Measurements from ENCODE around the gene GPRIN3.
"Not testable (repeated sequence)": the region's sequence is repeated elsewhere in the genome, so short reads cannot be mapped to it uniquely, and the experiment has no call there.

GPRIN3 gene

DNA sequence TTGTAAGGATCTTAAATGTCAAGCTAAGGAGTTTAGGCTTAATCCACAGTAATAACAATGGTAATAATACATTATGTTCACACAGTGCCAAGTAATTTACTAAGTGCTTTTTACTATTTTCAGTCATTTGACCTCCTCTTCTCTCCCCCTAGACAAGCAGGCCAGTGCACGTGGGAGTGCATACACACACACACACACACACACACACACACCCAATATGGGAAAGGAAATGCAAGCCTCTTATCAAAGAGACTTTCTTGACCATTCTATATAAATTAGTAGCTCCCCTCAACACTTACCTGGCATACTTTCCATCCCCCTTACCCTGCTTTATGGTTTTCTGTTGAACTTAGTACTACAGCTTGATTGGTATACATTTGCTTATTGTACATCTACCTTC, 3.8 kb upstream of the GPRIN3 start:
- DNase-seq = no peak

DNA sequence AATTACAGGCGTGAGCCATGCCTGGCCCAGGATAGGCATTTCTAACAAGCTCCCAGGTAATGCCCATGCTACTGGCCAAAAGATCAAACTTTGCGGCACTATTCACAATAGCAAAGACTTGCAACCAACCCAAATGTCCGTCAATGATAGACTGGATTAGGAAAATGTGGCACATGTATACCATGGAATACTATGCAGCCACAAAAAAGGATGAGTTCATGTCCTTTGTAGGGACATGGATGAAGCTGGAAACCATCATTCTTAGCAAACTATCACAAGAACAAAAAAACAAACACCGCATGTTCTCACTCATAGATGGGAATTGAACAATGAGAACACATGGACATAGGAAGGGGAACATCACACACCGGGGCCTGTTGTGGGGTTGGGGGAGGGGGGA, 1.6 kb upstream of the GPRIN3 start:
- DNase-seq = not testable (repeated sequence)

DNA sequence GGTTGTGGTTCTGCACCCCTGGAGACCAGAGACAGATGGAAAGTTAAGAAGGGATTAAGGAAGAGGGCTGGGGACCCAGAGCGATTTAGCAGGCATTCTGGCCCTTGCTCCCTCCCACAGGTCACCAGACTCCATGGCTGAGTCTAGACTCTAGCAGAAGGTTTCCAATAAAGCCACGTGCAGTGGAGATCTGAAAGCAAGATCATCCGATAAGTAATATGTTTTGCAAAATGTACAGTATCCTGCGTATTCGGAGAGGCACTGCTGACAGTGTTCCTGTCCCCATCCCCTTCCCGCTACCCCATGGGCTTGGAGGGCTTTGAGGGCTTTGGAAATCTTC, 531 bp upstream of the GPRIN3 start:
- DNase-seq = no peak

DNA sequence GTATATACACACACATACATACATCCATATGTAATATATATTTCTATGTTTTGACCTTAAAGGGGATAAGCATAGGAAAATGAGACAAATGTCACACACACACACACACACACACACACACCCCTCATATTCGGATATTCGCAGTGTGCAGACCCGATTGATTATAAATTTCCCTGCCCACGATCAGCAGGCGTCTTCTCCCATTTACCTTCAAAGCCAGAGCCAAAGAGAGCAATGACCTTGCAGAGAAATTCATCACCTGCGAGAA, 488 bp downstream of the GPRIN3 start:
- no peak for DNase-seq

DNA sequence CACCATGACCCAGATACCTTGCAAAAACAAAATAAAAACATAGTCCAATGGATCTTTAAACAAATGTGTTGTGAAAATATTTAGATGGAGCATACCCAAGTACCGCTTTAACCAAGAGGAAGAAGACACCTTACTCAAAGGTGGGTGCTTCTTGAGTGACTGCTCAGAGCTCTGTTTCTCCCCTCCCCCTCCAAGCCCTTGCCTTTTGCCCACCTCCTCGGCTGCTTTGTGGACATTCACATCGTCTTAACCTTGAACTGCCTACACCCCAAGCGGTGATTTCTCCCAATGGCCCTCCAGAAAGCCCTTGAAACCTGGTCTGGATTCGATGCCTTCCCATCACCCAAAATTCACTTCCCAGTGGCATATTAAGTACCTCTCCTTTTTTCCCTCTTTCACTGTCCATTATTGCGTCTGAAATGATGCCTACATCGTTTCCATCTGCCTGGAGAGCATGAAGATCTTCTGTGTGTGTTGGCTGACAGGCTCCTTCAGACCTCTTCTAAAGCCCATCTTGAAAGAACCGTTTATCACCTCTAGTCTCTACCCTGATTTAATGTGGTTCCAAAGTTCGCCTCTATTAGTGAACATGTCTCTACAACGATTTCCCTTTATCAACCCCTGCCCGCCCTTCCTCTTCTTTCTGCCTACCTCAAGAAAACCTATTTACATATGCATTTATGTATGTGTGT, 968 bp downstream of the GPRIN3 start:
- DNase-seq = no peak

DNA sequence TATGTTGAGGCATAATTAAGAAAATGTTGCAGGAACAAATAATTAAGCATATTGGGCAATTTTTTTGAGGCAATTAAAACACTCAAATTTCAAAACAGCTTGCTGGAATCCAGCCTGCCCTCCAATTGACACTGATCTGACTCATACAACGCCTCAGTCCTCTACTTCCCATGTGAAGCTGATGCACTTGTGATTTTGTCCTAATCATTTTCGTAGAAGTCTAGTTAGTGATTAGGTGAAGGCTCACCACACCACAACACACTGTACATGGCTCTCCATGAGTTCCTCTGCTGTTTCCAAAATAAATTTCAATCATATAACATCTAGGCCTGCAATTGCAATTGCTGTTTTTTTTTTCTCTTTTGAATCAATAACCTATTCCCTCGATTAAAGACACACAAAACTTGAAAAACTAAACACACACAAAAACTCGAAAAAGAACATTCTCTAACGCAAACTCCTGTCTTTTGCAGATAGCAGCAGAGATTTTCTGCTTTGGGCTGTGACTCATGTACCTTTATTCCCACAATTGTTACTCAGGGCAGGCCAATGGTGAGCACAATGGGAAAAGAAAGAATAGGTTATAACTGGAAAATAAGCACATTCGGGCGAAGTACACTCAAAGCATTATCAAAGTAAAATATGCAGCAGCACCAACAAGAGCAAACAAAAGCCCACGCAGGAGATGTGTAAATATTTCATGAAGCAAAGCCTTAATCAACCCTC, 1.7 kb downstream of the GPRIN3 start:
- DNase-seq = no peak

DNA sequence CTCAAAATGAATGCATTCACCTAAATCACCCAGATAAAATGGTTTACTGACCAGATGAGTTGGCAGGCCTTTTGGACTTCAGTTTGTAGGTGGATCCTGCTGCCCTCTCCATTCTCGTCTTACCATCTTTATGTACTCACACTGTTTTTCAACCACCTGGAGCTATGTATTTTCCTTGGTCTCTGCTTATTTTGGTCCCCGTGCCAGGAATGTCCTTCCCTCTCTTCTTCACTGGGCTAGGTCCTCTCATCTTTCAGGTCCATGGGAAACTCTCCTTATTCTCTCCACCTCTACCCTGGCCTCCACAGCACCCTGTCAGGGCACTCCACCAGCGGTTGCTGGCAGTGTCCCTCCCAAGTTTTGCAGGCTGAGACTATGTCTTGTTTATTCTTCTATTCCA, 2.6 kb downstream of the GPRIN3 start:
- DNase-seq = no peak

DNA sequence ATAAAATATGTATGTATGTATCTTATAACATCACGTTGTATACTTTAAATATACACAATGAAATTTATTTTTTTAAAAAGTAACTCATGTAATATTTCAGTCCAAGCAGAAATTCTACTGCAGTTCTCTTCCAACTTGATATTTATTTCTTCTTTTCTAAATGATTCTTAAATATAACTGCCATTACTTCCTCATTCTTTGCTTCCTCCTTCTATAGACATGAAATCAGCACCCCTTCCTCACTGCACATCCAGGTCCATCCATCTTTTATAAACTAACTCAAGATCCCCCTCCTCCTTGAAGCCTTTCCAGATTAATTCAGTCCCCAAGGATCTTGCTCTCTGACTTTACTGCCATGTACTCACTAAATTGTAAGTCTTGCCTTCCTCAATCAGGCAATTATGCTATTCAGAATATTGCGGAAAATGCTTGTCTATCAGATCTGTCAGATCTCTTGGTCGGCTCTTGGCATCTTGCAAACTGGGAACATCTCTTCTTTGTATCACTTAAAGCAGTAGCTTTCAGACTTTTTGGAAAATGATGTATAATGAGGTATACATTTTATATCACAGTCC, 3.7 kb downstream of the GPRIN3 start:
- DNase-seq = no peak

DNA sequence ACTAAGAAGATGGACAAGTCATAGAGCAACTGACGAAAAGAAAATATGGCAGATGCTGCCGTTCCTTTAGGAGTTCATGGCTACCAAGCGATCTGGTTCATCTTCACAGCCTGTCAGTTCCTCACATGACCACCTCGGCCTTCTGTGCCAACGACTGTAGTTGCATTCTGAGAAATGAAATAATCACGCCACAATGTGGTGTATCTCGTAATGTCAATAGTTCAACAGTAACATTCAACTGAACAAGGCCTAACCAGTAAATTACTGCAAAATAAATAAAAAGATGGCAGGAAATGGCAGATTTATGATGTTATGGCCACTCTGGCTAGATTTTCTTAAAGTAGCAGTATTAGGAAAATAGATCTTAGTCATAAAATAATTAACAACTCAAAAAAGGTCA, 4.4 kb downstream of the GPRIN3 start:
- peak; percentile 56 for DNase-seq

DNA sequence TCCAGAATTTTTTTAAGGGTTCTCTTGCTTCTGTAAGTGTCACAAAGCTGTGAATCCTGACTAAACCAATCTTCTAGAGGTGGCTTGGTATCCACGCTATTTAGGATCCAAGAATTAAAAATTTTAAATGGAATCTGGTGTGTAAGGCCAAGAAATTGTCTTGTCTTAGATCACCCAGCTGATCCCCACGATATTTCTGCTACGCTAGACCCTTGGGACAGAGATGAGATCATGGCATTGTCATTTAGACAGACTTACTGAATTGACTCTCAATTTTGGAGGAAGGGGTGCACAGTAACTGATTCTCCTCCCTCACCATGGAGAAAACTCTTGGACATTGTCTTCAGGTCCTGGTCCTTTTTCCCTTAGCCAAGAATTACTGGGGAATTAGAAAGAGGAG, 5.7 kb downstream of the GPRIN3 start:
- DNase-seq = no peak

DNA sequence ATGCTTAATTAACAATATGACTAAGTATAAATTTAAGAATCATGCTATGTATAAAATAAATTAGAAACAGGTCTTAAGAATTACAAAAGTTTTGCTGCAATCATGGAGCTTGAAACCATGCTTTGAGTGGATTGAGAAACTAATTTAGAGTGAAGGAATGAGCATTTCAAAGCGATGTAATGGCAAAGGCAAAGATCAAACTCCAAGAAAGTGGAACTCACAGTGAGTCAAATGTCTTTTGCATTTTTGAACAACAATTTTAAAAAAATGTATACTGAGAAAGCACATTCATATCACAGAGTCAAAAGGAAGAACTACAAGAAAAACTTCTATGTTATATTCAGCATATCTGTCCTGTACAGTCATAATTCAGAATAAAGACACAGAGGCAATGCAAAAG, 6.6 kb downstream of the GPRIN3 start:
- DNase-seq = no peak

DNA sequence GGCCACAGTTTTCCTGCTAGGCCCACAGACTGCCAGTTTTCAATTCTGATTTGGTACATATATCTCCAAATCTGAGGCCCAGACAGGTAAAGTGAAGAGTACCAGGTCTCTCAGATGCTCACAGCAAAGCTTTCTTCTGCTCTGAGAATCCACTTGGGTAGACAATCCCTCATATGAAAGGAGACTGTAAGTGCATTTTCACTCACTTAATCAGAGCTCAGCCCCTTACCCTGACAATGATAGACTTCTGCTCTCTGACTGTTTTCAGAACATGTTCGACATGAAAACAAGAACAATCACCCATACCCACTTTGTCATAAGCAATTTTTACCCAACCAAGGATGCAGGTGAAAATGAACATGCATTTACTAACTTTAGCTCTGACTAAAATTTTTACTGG, 7.1 kb downstream of the GPRIN3 start:
- DNase-seq = no peak

DNA sequence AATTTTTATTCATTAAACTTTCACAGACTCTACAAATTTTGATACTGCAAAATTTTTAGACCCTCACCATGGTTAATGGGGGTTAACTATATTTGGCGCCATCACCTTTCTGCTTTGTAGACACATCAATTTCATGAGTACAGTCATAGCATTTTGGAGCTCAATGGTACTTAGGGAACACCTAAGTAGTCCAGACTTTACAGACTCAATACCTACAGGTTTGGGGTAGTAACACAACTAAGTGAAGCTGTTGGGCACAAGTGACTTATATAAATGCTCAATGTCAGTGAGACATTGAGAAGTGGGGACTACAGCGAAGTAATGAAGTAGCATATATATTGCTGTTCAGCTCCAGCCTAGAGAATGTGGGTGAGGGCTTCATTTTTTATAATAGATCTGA, 7.5 kb downstream of the GPRIN3 start:
- no peak for DNase-seq

DNA sequence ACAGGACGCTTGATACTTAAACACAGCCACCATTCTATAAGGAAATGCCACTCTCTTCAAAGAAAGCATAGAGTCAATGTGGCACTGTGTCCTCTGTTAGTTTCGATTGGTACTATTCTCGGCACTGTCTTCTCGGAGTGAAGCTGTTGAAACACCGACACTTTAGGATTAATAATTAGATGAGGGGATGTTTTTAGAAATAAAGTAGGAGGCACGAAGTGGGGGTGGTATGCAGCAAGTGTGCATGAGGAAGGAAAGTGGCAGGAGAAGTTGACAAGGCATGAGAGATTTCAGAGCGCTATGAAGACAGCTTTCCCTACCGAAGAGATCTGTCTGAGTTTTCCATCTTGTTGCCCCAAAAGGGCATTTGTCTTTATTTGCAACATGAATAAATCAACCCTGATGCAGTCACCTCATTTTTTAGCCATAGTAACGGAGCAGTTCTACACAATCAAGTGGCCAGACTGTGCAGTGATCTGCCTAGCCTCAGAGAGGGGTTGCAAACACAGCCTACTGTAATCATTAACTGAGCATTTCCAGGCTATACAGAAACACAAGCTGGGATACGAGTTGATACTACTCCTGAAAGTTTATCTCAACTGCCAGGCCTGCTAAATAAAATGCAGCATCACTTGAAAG, 8.3 kb downstream of the GPRIN3 start:
- DNase-seq = no peak

DNA sequence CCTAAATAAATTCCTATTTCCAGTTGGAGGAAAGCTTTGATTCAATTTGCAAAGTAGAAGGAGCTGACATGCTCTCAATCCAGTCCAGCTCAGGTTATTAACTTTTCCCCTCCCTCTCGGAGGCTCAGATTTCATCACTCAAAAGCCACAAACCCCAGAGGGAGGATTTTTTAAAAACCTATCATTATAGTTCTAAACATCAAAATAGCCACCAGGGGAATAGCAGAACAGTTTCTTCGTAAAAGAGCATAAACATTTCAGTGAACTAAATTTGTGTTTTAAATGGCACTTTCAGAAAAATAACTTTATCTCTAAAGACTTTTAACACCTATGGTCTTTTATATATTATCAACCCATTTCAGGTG, 8.8 kb downstream of the GPRIN3 start:
- no peak for DNase-seq

DNA sequence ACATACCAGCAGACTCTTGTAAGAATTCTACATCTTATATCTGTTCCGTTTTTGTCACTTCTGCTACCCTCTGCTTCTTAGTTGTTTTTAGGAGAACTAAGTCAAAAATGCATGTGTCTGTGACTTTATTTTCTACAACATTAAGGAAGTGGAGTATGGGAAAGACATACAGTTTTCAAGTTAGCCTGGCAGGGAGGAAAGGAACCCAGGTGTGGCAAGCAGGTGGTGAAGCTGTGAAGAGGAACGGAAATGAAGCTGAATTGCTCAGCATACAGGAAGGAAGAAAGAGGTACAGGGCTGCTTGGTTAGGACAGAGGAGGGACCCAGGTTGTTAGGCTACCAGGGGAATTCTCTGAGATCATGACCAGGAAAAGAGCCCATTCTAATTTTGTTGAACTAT, 9.4 kb downstream of the GPRIN3 start:
- peak; percentile 50 for DNase-seq

DNA sequence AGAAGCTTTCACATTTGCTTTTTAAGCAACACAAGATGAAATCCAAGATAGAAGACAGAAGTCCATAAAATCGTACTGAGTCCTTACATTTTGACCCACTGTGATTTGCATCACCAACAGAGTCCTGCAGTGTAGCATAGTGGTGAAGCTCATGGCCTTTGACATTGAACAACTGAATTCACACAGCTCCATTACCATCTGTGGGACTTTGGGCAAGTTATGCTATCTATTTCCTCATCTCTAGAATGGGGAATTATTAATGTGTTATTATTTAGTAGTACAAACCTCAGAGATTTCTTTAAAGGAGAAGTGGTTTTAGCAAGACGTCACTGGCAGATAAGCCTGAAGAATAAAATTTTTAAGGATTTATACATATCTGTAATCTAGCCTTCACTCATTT, 10.7 kb downstream of the GPRIN3 start:
- DNase-seq = no peak

DNA sequence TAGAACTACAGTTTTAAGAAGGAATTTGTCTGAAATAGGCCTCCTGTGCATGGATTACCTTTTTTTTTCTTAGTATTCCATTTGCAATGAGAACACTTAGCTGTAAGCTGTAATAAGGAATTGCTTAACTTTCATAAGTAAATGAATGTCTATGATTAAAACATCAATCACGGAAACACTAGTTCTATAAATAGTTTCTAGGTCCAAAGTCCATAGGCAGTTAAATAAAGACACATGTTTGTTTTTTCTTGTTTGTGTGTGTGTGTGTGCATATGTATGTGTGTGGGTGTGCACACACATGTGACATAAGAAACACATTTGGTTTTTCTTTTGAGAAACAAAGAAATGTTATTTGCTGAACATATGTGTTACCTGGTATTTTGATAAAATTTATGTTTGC, 11.2 kb downstream of the GPRIN3 start:
- no peak for DNase-seq

DNA sequence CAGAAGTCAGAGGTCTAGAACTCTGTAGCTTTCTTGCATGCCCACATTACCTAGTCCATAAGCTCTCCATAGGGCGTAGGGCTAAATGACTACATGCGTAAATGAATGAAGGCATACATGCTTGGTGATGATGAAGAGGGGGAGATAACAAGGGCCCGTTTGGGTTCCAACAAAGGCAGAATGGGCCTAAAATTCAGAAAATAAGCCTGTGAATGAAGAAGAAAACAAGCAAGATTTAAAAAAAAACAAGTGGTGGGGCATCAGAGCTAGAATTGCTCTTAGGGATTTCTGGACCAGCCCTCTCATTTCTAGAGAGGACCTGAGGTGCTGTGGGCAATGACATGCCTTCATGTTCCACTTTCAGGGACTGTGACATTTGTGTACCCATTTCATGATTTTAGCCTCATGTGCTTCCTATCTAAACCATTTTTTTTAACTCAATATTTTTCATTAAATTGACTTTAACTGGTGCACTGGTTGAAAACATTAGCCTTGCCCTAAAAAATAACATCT, 12.1 kb downstream of the GPRIN3 start:
- DNase-seq = no peak

DNA sequence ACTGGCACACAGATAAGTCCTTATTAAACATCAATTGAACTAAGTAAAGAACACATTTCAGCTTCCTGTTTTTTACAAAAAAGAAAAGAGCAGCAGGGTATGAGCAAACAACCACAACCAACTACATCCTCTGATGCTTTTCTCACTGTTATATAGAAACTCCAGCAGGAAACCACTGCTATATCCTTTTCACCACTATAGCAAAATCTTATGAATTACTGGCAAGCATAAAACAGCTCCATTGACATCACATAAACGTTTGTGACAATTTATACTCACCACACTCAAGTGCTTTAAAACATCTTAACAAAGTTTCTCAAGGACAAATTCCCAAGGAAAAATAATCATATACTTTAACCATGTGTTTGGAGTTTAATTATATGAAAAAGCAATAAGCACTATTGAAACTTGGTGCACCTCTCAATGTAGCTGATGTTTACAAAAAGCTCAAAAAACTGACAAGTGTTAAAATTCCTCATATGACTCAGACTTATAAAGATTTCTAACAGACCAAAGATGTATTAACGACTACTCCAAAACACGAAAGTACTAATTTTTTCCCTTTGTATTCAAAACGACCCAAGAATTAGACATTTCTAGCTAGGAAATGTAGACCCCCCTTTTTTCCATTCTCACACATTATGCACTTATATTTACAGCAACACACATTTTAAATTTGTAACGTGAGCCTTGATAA, 12.9 kb downstream of the GPRIN3 start:
- no peak for DNase-seq

DNA sequence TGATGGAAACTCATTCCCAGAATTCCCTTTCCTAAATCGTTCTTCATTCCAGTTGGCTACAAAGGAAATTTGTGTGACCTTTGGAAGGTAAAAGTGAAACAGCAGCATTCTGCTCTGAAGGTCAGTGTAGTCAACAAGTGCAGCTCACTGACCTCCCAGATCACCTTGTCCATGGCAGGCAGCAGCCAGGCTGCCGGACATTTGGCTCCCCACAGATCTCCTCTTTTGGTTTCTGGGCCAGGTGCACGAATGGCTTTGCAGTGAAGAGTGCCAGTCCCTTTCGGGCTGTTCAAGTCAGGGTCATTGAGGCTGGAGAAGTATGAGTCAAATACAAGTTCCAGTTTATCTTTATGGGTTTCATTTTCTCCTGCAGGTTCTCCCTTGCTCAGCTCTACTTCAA, 14.3 kb downstream of the GPRIN3 start:
- no peak for DNase-seq

DNA sequence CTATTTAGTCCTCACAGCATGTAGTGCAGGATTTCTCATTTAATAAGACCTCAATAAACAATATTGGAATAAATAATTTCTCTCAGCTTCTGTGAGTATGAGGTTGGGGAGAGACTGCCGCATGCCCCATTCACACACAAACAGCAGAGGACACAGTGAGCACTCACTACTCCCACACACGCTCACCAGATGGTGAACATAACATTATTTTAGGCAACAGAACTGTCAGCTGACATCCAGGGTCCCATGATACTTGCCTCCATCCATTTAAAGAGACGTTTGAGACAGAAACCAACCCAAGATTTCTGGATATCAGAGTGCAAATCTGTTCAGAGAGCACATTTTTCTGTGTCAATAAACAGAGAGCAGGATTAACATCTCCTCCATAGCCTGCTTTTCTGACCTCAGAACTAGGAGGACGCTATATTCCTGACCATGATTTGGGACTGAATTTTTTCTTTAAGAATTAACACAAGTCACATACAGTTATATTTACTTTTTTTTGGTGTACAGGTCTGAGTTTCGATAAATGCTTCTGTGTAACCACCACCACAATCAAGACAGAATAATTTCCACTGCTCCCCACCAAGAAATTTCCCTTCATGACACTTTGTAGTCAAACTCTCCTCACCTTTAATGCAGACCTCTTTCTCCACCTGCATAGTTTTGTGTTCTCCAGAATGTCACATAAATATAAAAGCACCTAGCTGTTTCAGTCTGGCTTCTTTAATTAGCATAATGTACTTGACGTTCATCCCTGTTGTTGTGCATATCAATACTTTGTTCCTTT, 16.7 kb downstream of the GPRIN3 start:
- DNase-seq = no peak

DNA sequence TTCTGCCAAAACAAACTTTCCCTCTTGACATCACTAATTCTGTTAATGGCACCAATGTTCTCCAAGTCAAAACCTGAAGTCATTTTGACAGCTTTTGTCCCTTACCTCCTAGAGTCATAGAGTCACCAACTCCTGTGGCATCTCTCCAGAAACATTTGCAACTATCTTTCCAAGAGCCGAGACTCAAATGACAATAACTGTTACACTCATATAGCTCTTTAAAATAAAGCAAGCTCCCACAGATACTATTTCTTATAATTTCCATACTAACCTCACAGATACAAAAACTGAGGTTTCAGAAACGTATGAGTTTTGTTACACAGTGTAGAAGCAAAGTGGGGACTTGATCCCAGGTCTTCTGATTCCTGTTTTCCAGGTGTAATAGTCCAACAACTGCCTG, 18.3 kb downstream of the GPRIN3 start:
- no peak for DNase-seq

Measured in activated gamma-delta T cell treated with Interleukin-2 at 50 U/mL for 16 hours (primary cell).